ENCODE results near the gene LIF. TPM values are rescaled to one million over a fixed set of nuclear protein-coding genes. Genes with fewer than 3 reads are reported as not detected.

Gene LIF
- polyA plus RNA-seq, 1 of the 3 experiments (the other 2 are of a cell fraction) = 24.6 TPM

DNA sequence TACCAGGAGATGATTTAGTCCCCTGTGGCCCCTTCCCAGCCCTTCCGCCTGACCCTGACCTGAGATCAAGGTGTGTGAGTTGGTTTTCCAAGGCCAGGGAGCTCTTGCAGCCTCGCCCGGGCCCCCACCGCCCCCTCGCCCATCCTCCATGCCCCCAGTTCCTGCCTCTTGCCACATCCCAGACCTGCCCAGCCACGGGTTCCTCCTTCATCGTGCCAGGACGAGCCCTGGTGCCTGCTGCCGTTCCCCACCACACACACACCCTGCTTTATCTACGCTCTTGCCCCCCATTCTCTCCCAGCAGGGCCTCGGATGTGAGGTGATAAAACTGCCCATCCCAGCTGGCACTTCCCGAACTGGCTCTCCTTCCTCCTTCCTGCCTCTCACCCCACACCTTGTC is 1.4 kb upstream of the LIF start:
- Histone ChIP-seq H3K27me3 (ENCODE audit: insufficient read depth) (no peaks in the 10 kb centered on the region), H3K4me2 (no peak overlapping the region), H2AFZ (ENCODE audit: low read depth) (no peak overlapping the region), H3K4me3 (ENCODE audit: low read depth in 2 of 2, low read length in 1 of 2) (no peak overlapping the region), H3K9me3 (no peaks in the 10 kb centered on the region), H3K36me3 (replicated peaks in 1 of 2; ENCODE audit: control insufficient read depth in 1 of 2, insufficient read depth in 2 of 2, low read length in 1 of 2) (peaks cover 0 to 4% of the 10 kb centered on the region in 2 experiments), H3K9me2 (no peaks in the 10 kb centered on the region), H3K4me1 (ENCODE audit: control insufficient read depth in 1 of 2, insufficient read depth in 2 of 2, low read depth in 1 of 2, low read length in 1 of 2) (peaks cover 30 to 38% of the 10 kb centered on the region in 2 experiments), H3K9ac (no peak overlapping the region), H3F3A (replicated peaks; ENCODE audit: insufficient read depth) (peaks cover 14% of the 10 kb centered on the region), H3K27ac (ENCODE audit: low read depth in 2 of 2, low read length in 1 of 2) (no peak overlapping the region), H3K79me2 (ENCODE audit: insufficient read depth) (peaks cover 15% of the 10 kb centered on the region; the same call in 1 of the 2 replicates), H4K20me1 (ENCODE audit: insufficient read depth) (no peaks in the 10 kb centered on the region)
- CTCF ChIA-PET = interaction anchor here (0.9 kb wide), 1 partner anchor 140 kb away, joined by 4 read pairs; no protein-coding TSS in a partner anchor
- WGBS (ENCODE audit: low lambda C conversion rate) = 88% methylated on average over 9 of the region's 12 CpGs
- TF ChIP-seq JUND (IDR thresholded peaks at IDR 0.05) (no peak), GABPA (IDR thresholded peaks at IDR 0.05; ENCODE audit: low read depth) (no peak), YY1 (IDR thresholded peaks at IDR 0.05; ENCODE audit: low read depth) (no peak), ELF1 (IDR thresholded peaks at IDR 0.05) (no peak), MXI1 (IDR thresholded peaks at IDR 0.05; ENCODE audit: low read depth, low read length) (no peak), SMC3 (IDR thresholded peaks at IDR 0.05; ENCODE audit: low read depth, low read length) (no peak), NRF1 (IDR thresholded peaks at IDR 0.05; ENCODE audit: low read depth, low read length) (no peak), SIN3A (IDR thresholded peaks at IDR 0.05; ENCODE audit: borderline replicate concordance, low read depth, low read length) (no peak), POLR2AphosphoS5 (IDR thresholded peaks at IDR 0.05; ENCODE audit: low read depth, low read length) (no peak), GATA2 (CRISPR knock-in tag; IDR thresholded peaks at IDR 0.05) (no peak), RXRA (IDR thresholded peaks at IDR 0.05; ENCODE audit: borderline replicate concordance, low read depth) (no peak)
- TF ChIP-seq, protein P1, sequence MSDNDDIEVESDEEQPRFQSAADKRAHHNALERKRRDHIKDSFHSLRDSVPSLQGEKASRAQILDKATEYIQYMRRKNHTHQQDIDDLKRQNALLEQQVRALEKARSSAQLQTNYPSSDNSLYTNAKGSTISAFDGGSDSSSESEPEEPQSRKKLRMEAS (IDR thresholded peaks at IDR 0.05; ENCODE audit: low read depth) = no peak
- TF ChIP-seq, protein P2, sequence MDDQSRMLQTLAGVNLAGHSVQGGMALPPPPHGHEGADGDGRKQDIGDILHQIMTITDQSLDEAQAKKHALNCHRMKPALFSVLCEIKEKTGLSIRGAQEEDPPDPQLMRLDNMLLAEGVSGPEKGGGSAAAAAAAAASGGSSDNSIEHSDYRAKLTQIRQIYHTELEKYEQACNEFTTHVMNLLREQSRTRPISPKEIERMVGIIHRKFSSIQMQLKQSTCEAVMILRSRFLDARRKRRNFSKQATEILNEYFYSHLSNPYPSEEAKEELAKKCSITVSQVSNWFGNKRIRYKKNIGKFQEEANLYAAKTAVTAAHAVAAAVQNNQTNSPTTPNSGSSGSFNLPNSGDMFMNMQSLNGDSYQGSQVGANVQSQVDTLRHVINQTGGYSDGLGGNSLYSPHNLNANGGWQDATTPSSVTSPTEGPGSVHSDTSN (IDR thresholded peaks at IDR 0.05) = no peak
- TF ChIP-seq, protein P3, sequence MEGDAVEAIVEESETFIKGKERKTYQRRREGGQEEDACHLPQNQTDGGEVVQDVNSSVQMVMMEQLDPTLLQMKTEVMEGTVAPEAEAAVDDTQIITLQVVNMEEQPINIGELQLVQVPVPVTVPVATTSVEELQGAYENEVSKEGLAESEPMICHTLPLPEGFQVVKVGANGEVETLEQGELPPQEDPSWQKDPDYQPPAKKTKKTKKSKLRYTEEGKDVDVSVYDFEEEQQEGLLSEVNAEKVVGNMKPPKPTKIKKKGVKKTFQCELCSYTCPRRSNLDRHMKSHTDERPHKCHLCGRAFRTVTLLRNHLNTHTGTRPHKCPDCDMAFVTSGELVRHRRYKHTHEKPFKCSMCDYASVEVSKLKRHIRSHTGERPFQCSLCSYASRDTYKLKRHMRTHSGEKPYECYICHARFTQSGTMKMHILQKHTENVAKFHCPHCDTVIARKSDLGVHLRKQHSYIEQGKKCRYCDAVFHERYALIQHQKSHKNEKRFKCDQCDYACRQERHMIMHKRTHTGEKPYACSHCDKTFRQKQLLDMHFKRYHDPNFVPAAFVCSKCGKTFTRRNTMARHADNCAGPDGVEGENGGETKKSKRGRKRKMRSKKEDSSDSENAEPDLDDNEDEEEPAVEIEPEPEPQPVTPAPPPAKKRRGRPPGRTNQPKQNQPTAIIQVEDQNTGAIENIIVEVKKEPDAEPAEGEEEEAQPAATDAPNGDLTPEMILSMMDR (IDR thresholded peaks at IDR 0.05) = no peak
- TF ChIP-seq, protein P4, sequence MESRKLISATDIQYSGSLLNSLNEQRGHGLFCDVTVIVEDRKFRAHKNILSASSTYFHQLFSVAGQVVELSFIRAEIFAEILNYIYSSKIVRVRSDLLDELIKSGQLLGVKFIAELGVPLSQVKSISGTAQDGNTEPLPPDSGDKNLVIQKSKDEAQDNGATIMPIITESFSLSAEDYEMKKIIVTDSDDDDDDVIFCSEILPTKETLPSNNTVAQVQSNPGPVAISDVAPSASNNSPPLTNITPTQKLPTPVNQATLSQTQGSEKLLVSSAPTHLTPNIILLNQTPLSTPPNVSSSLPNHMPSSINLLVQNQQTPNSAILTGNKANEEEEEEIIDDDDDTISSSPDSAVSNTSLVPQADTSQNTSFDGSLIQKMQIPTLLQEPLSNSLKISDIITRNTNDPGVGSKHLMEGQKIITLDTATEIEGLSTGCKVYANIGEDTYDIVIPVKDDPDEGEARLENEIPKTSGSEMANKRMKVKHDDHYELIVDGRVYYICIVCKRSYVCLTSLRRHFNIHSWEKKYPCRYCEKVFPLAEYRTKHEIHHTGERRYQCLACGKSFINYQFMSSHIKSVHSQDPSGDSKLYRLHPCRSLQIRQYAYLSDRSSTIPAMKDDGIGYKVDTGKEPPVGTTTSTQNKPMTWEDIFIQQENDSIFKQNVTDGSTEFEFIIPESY (IDR thresholded peaks at IDR 0.05; ENCODE audit: borderline replicate concordance, low read depth) = no peak
- no peak for DNase-seq
- POLR2A ChIA-PET = no interaction called here

Data from SK-N-SH (cell line).